A549 (cell line): ENCODE results near the gene NCR2. TPM values are rescaled to one million over a fixed set of nuclear protein-coding genes. Genes with fewer than 3 reads are reported as not detected.

Experiments used
- ATAC-seq, 2 experiments: fragments of 200-7000 bp in 1 of 2; fragments of >200 bp in 1 of 2; cut with Nextera tagmentation in 1 of 2; cut with Tn5 transposase in 1 of 2; 3 replicates each; pipeline versions ENCODE4 v1.8.0 to v1.9.1; 2018 to 2020; ENCODE audit warnings: mild to moderate bottlenecking in 1 of 2, moderate library complexity in 1 of 2
- CTCF ChIA-PET: fragments of 300-600 bp; sonication (Branson Sonifier 250); formaldehyde crosslinking; extraction: SDS; loops from one replicate; lab custom pipeline; 2021; ENCODE audit warnings: antibody characterized with exemption, inconsistent platforms; lab: Yijun Ruan, JAX
- POLR2A ChIA-PET: fragments of 350-600 bp; formaldehyde crosslinking; extraction: SDS; loops from one replicate; lab custom pipeline; 2021; ENCODE audit warnings: antibody characterized with exemption, inconsistent platforms; lab: Yijun Ruan, JAX
- DNase-seq, 2 experiments: peaks; one replicate each; pipeline versions ENCODE4 v3.0.0 to v3.0.0-alpha.2; 2011 to 2016; ENCODE audit warnings: low read depth in 1 of 2, low spot score in 1 of 2
- FAIRE-seq: peaks from 2 replicates; lab custom pipeline; 2011; peaks lifted over from hg19 to GRCh38; lab: Jason Lieb, UNC
- H3K27ac ChIP-seq, 2 experiments: fragments of >200 bp; sonication (Bioruptor Twin); formaldehyde crosslinking; 3 replicates each; pipeline ENCODE4 v1.5.1; 2016 to 2017
- H3K4me1 ChIP-seq: fragments of >200 bp; sonication (Bioruptor Twin); formaldehyde crosslinking; 3 replicates; pipeline ENCODE4 v1.6.1; 2016
- H3K4me2 ChIP-seq: fragments of >200 bp; sonication (Bioruptor Twin); formaldehyde crosslinking; 3 replicates; pipeline ENCODE4 v1.6.1; 2016
- H3K4me3 ChIP-seq: fragments of >200 bp; sonication (Bioruptor Twin); formaldehyde crosslinking; 3 replicates; pipeline ENCODE4 v1.5.1; 2016
- H3K9me3 ChIP-seq: fragments of >200 bp; sonication (Bioruptor Twin); formaldehyde crosslinking; 3 replicates; pipeline ENCODE4 v1.6.1; 2016
- BCL3 ChIP-seq: fragments of >200 bp; sonication (Bioruptor Twin); formaldehyde crosslinking; IDR thresholded peaks from 3 replicates; pipeline ENCODE4 v1.6.1; 2016
- CBX2 ChIP-seq: fragments of 200-600 bp; sonication (generic); IDR thresholded peaks from 2 replicates; pipeline ENCODE4 v1.6.1; 2016; ENCODE audit warnings: low read depth, mild to moderate bottlenecking, borderline replicate concordance
- ESRRA ChIP-seq: fragments of 150-350 bp; IDR thresholded peaks from 2 replicates; pipeline ENCODE4 v1.6.1; 2014; ENCODE audit warnings: mild to moderate bottlenecking, low read length, borderline replicate concordance
- HMGXB4 ChIP-seq: fragments of 250-450 bp; sonication (Bioruptor Pico); IDR thresholded peaks from 2 replicates; pipeline ENCODE4 v1.5.0; 2021; ENCODE audit warnings: mild to moderate bottlenecking, moderate library complexity, borderline replicate concordance
- HOXA7 ChIP-seq: fragments of 250-450 bp; sonication (Bioruptor Pico); IDR thresholded peaks from 2 replicates; pipeline ENCODE4 v1.5.0; 2020; ENCODE audit warnings: mild to moderate bottlenecking, moderate library complexity
- NFE2L2 ChIP-seq: fragments of 150-350 bp; conservative IDR thresholded peaks from 2 replicates; pipeline ENCODE4 v1.6.1; 2014; ENCODE audit warnings: low read length
- REST ChIP-seq: fragments of 200-600 bp; sonication (generic); IDR thresholded peaks from 2 replicates; pipeline ENCODE4 v1.6.1; 2016; ENCODE audit warnings: antibody characterized with exemption, mild to moderate bottlenecking, moderate library complexity
- ZC3H11A ChIP-seq: fragments of 450-650 bp; IDR thresholded peaks from 2 replicates; pipeline ENCODE4 v1.6.1; 2014; ENCODE audit warnings: antibody characterized with exemption, mild to moderate bottlenecking
- WGBS: methylation state at CpG from one replicate; pipeline ENCODE4 v1.1.6; 2017; ENCODE audit errors: missing lambda C conversion rate; 5-methylcytosine and 5-hydroxymethylcytosine counted together
- polyA plus RNA-seq, 4 experiments: library from polyadenylated mRNA; depleted of rRNA in 3 of 4; stranded (reverse); fragments of >200 nt; fragmentation: RNase III in 1 of 4; extraction: RNeasy Plus Mini Kit Qiagen cat#74134 plus additional on column Dnase treatment in 1 of 4; gene quantifications; 2 replicates in 3 of 4; 3 replicates in 1 of 4; pipeline ENCODE4 v1.2.3, GENCODE V29; 2011 to 2017

Gene NCR2
- polyA plus RNA-seq, 2 of the 4 experiments (the other 2 are of a cell fraction) = not detected

GRCh38 chr6:41373919-41374617 is 38.7 kb downstream of the NCR2 start:
- no peak for FAIRE-seq
- ChIA-PET POLR2A (no interaction called here), CTCF (interaction anchor here (1.4 to 11.8 kb wide), 6 partner anchors 20 to 314 kb away, joined by 4 to 214 read pairs (median 6); no protein-coding TSS in a partner anchor)
- H3K4me1 ChIP-seq = peaks cover 5% of the 10 kb centered on the region; the same call in 2 of the 3 replicates
- H3K27ac ChIP-seq = no peak overlapping the region
- ATAC-seq = no peak
- no peak overlapping the region for H3K4me2 ChIP-seq
- no peak overlapping the region for H3K4me3 ChIP-seq
- no peaks in the 10 kb centered on the region for H3K9me3 ChIP-seq
- 72% methylated on average over 48 of the region's 65 CpGs for WGBS
- TF ChIP-seq HOXA7 (CRISPR knock-in tag) = no peak
- TF ChIP-seq REST = no peak
- TF ChIP-seq ESRRA = no peak
- TF ChIP-seq CBX2 = no peak
- DNase-seq = no peak

GRCh38 chr6:41374618-41375590 is 39.5 kb downstream of the NCR2 start:
- Histone ChIP-seq H3K4me3 (no peak overlapping the region), H3K27ac (no peak overlapping the region), H3K9me3 (no peaks in the 10 kb centered on the region), H3K4me2 (no peak overlapping the region), H3K4me1 (peaks cover 5% of the 10 kb centered on the region; the same call in 2 of the 3 replicates)
- TF ChIP-seq ZC3H11A = no peak
- no peak for FAIRE-seq
- ChIA-PET POLR2A (no interaction called here), CTCF (interaction anchor here (1.4 to 11.8 kb wide), 4 partner anchors 23 to 313 kb away, joined by 4 to 214 read pairs (median 46); no protein-coding TSS in a partner anchor)
- 0 out of 6 replicates have a peak, but pooled peaks of 1 of the 2 experiments have one; percentile 30 for ATAC-seq
- WGBS = 68% methylated on average over 44 of the region's 46 CpGs
- DNase-seq = no peak

- Histone ChIP-seq H3K9me3 (no peaks in the 10 kb centered on the region), H3K4me3 (no peak overlapping the region), H3K4me1 (peaks cover 5% of the 10 kb centered on the region; the same call in 2 of the 3 replicates), H3K27ac (no peak overlapping the region), H3K4me2 (no peak overlapping the region)
- DNase-seq = no peak
- ChIA-PET POLR2A (no interaction called here), CTCF (interaction anchor here (1.2 to 11.8 kb wide), 5 partner anchors 22 to 313 kb away, joined by 3 to 214 read pairs (median 6); no protein-coding TSS in a partner anchor)
- no peak for TF ChIP-seq NFE2L2
- no peak for TF ChIP-seq HMGXB4 (CRISPR knock-in tag)
- no peak for TF ChIP-seq BCL3
- 81% methylated on average over 25 of the region's 30 CpGs for whole genome bisulfite sequencing
- ATAC-seq = no peak
- no peak for FAIRE-seq
Measured at GRCh38 chr6:41375598-41376151, 40.3 kb downstream of the NCR2 start.
